Gastrocnemius medialis (tissue), 4 donors: ENCODE measurements around the gene ERGIC3. TPM values are rescaled to one million over a fixed set of nuclear protein-coding genes. Genes with fewer than 3 reads are reported as not detected.
"Not testable (repeated sequence)": the region's sequence is repeated elsewhere in the genome, so short reads cannot be mapped to it uniquely, and the experiment has no call there.

ENCODE experiments used
- ATAC-seq, 2 donors: fragments of 150-250 bp; one replicate each; pipeline ENCODE4 v1.9.1; 2016
- DNase-seq, 2 donors: peaks; one replicate each; pipeline ENCODE4 v3.0.0-alpha.2; 2019
- H3K27ac ChIP-seq, 4 donors: fragments of 200-600 bp; sonication (generic); 1 replicate in 1 of 4; 2 replicates in 3 of 4; pipeline ENCODE4 v1.5.1; 2016 to 2018; ENCODE audit warnings: mild to moderate bottlenecking in 2 of 4, moderate library complexity in 1 of 4
- H3K27me3 ChIP-seq, 3 donors: fragments of 200-600 bp; sonication (generic) in 2 of 3; 1 replicate in 1 of 3; 2 replicates in 2 of 3; pipeline versions ENCODE4 v1.5.1 to v1.6.0; 2016 to 2019; ENCODE audit warnings: mild to moderate bottlenecking in 1 of 3, moderate library complexity in 1 of 3
- H3K36me3 ChIP-seq, 2 donors: fragments of 200-600 bp; sonication (generic) in 1 of 2; one replicate each; pipeline ENCODE4 v1.5.1; 2017 to 2018
- H3K4me1 ChIP-seq, 2 donors: fragments of 200-600 bp; sonication (generic) in 1 of 2; one replicate each; pipeline ENCODE4 v1.5.1; 2016 to 2017; ENCODE audit warnings: mild to moderate bottlenecking in 2 of 2
- H3K4me3 ChIP-seq, 4 donors: fragments of 200-600 bp; sonication (generic) in 3 of 4; 1 replicate in 1 of 4; 2 replicates in 3 of 4; pipeline ENCODE4 v1.5.1; 2016 to 2019; ENCODE audit warnings: mild to moderate bottlenecking in 2 of 4
- H3K9me3 ChIP-seq, 3 donors: fragments of 200-600 bp; sonication (generic) in 2 of 3; 1 replicate in 1 of 3; 2 replicates in 2 of 3; pipeline ENCODE4 v1.5.1; 2016 to 2019
- CTCF ChIP-seq, 5 experiments: fragments of 450-650 bp in 3 of 5; fragments of 200-600 bp in 2 of 5; sonication (generic) in 2 of 5; IDR thresholded peaks in 4 of 5; conservative IDR thresholded peaks in 1 of 5; 1 replicate in 4 of 5; 2 replicates in 1 of 5; pipeline ENCODE4 v1.5.1; 2016 to 2019; ENCODE audit warnings: antibody characterized with exemption in 5 of 5, mild to moderate bottlenecking in 3 of 5, moderate library complexity in 3 of 5
- POLR2A ChIP-seq, 2 donors: fragments of 450-650 bp; IDR thresholded peaks; one replicate each; pipeline ENCODE4 v1.6.1; 2017; ENCODE audit warnings: antibody characterized with exemption in 2 of 2, mild to moderate bottlenecking in 2 of 2, moderate library complexity in 2 of 2
- in situ Hi-C, 4 donors: fragments of 200-750 bp; cut with MboI; loops; one replicate each; pipeline versions ENCODE4 v1.15.0 to v1.8.0; 2017; ENCODE audit warnings: low sequenced_read_pairs in 4 of 4
- intact Hi-C: fragments of 100-400 bp; cut with DNase I; formaldehyde crosslinking; loops from one replicate; pipeline ENCODE4 v1.15.1; 2023; ENCODE audit warnings: low total_unique reads
- total RNA-seq, 4 donors: library from RNA; depleted of rRNA; stranded (reverse); fragments of >200 nt; gene quantifications; one replicate each; pipeline versions ENCODE4 v1.1.0 to v1.2.3, GENCODE V29; 2016

Gene ERGIC3
- total RNA-seq, 4 donors from 2014 or later = 82.5 to 91.0 (median 89.2) TPM

GRCh38 chr20:35541118-35541782 lies 628 bp upstream of the ERGIC3 start:
- Histone ChIP-seq H3K27ac (peak overlapping the region in 1 of 4 donors; percentile 71), H3K9me3 (no peaks in the 10 kb centered on the region), H3K4me1 (peaks cover 0 to 12% of the 10 kb centered on the region in 2 donors), H3K4me3 (peak overlapping the region; percentile 69 to 88 (median 82)), H3K27me3 (no peaks in the 10 kb centered on the region), H3K36me3 (peaks cover 0 to 10% of the 10 kb centered on the region in 2 donors)
- in situ Hi-C loops = no loop called here
- no peak for DNase-seq
- peak; percentile 3 to 4 for ATAC-seq
- intact Hi-C loops = loop anchor here (2.0 kb wide), 2 partner anchors 74 to 76 kb away; no protein-coding TSS in a partner anchor
- TF ChIP-seq POLR2A (IDR thresholded peaks at IDR 0.05) = no peak
- TF ChIP-seq CTCF (IDR thresholded peaks at IDR 0.05 in 4 of 5, conservative IDR thresholded peaks at IDR 0.05 in 1 of 5) = no peak

- Histone ChIP-seq H3K9me3 (no peaks in the 10 kb centered on the region), H3K27me3 (no peaks in the 10 kb centered on the region), H3K36me3 (peaks cover 0 to 18% of the 10 kb centered on the region in 2 donors), H3K4me1 (peaks cover 0 to 12% of the 10 kb centered on the region in 2 donors), H3K4me3 (peak overlapping the region in 1 of 4 donors; percentile 82), H3K27ac (no peak overlapping the region)
- ATAC-seq = no peak
- TF ChIP-seq CTCF (IDR thresholded peaks at IDR 0.05 in 4 of 5, conservative IDR thresholded peaks at IDR 0.05 in 1 of 5) (no peak), POLR2A (IDR thresholded peaks at IDR 0.05) (no peak)
- DNase-seq = no peak
- in situ Hi-C loops = no loop called here
- intact Hi-C loops = no loop called here
Measured at GRCh38 chr20:35542990-35543389, 1.1 kb downstream of the ERGIC3 start.

GRCh38 chr20:35544436-35544835 lies 2.6 kb downstream of the ERGIC3 start:
- DNase-seq (no peak), ATAC-seq (no peak)
- in situ Hi-C loops = no loop called here
- Histone ChIP-seq H3K9me3 (no peaks in the 10 kb centered on the region), H3K36me3 (peaks cover 0 to 33% of the 10 kb centered on the region in 2 donors), H3K27ac (no peak overlapping the region), H3K4me1 (peaks cover 0 to 12% of the 10 kb centered on the region in 2 donors), H3K4me3 (no peak overlapping the region), H3K27me3 (no peaks in the 10 kb centered on the region)
- TF ChIP-seq POLR2A (IDR thresholded peaks at IDR 0.05) = no peak
- no peak for TF ChIP-seq CTCF (IDR thresholded peaks at IDR 0.05 in 4 of 5, conservative IDR thresholded peaks at IDR 0.05 in 1 of 5)
- intact Hi-C loops = no loop called here

- intact Hi-C loops = not testable (repeated sequence)
- peaks cover 0 to 38% of the 10 kb centered on the region in 2 donors for H3K36me3 ChIP-seq
Measured at GRCh38 chr20:35544941-35545340, 3.1 kb downstream of the ERGIC3 start.

GRCh38 chr20:35546127-35546526 lies 4.2 kb downstream of the ERGIC3 start:
- Histone ChIP-seq H3K27ac (no peak overlapping the region), H3K4me1 (peaks cover 0 to 11% of the 10 kb centered on the region in 2 donors), H3K27me3 (no peaks in the 10 kb centered on the region), H3K9me3 (no peaks in the 10 kb centered on the region), H3K4me3 (no peak overlapping the region), H3K36me3 (peaks cover 0 to 48% of the 10 kb centered on the region in 2 donors)
- TF ChIP-seq POLR2A (IDR thresholded peaks at IDR 0.05) (no peak), CTCF (IDR thresholded peaks at IDR 0.05 in 4 of 5, conservative IDR thresholded peaks at IDR 0.05 in 1 of 5) (no peak)
- no peak for ATAC-seq
- no peak for DNase-seq
- in situ Hi-C loops (no loop called here), intact Hi-C loops (no loop called here)

More at GRCh38 chr20:35544941-35545340, 3.1 kb downstream of the ERGIC3 start:
- in situ Hi-C loops, H3K9me3 ChIP-seq, H3K27me3 ChIP-seq, H3K4me3 ChIP-seq, ATAC-seq, DNase-seq, H3K27ac ChIP-seq: not testable (repeated sequence)
- H3K4me1 ChIP-seq = peaks cover 0 to 12% of the 10 kb centered on the region in 2 donors
